Measurements from ENCODE around the gene ZNF653.
A peak's percentile ranks its signal among the peaks of the same experiment; 100 is the strongest.
"Not testable (repeated sequence)": the region's sequence is repeated elsewhere in the genome, so short reads cannot be mapped to it uniquely, and the experiment has no call there.

Gene ZNF653

GRCh38 chr19:11458236-11458900, 47.3 kb downstream of the ZNF653 start:
- no peak for TF ChIP-seq CTCF (conservative IDR thresholded peaks at IDR 0.05; ENCODE audit: low read depth, low read length)
- no peak for DNase-seq (ENCODE audit: low read depth)

GRCh38 chr19:11457831-11458230, 47.8 kb downstream of the ZNF653 start:
- H3K4me3 ChIP-seq (ENCODE audit: low read depth, low read length) = no peak overlapping the region
- DNase-seq (ENCODE audit: low read depth) = no peak
- no peak for TF ChIP-seq CTCF (conservative IDR thresholded peaks at IDR 0.05; ENCODE audit: low read depth, low read length)

More at GRCh38 chr19:11458236-11458900, 47.3 kb downstream of the ZNF653 start:
- H3K4me3 ChIP-seq (ENCODE audit: low read depth, low read length) = no peak overlapping the region

DNA sequence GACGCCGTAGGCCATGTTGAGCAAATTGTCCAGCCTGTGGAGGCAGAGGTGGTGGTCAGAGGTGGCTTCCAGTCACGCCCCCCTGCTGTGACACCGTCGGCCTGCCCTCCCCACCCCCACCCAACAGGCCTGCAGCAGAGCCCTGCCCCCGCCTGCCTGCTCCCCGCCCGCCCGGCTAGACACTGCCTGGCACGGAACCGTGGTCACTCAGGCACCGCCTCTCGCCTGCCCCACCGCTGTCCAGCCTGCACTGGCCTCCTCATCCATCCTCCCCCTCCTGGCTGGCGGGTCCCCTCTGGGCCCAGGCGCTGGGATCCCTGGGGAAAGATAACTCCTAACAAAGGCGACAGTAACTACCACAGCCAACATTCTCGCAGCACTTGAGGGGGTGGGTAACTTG, 48.5 kb downstream of the ZNF653 start:
- TF ChIP-seq CTCF (conservative IDR thresholded peaks at IDR 0.05; ENCODE audit: low read depth, low read length) = no peak
- peak; percentile 15 for DNase-seq (ENCODE audit: low read depth)

GRCh38 chr19:11456659-11457058, 49.0 kb downstream of the ZNF653 start:
- no peak for TF ChIP-seq CTCF (conservative IDR thresholded peaks at IDR 0.05; ENCODE audit: low read depth, low read length)
- no peak overlapping the region for H3K4me3 ChIP-seq (ENCODE audit: low read depth, low read length)
- DNase-seq (ENCODE audit: low read depth) = no peak

More for the DNA sequence above, 48.5 kb downstream of the ZNF653 start:
- H3K4me3 ChIP-seq (ENCODE audit: low read depth, low read length) = no peak overlapping the region

DNA sequence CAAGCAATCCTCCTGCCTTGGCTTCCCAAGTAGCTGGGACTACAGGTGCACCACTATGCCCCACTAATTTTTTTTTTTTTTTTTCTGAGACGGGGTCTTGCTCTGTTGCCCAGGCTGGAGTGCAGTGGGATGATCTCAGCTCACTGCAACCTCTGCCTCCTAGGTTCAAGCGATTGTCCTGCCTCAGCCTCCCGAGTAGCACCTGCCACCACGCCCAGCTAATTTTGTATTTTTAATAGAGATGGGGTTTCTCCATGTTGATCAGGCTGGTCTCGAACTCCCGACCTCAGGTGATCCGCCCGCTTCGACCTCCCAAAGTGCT, 50.4 kb downstream of the ZNF653 start:
- not testable (repeated sequence) for DNase-seq (ENCODE audit: low read depth); H3K4me3 ChIP-seq (ENCODE audit: low read depth, low read length)

DNA sequence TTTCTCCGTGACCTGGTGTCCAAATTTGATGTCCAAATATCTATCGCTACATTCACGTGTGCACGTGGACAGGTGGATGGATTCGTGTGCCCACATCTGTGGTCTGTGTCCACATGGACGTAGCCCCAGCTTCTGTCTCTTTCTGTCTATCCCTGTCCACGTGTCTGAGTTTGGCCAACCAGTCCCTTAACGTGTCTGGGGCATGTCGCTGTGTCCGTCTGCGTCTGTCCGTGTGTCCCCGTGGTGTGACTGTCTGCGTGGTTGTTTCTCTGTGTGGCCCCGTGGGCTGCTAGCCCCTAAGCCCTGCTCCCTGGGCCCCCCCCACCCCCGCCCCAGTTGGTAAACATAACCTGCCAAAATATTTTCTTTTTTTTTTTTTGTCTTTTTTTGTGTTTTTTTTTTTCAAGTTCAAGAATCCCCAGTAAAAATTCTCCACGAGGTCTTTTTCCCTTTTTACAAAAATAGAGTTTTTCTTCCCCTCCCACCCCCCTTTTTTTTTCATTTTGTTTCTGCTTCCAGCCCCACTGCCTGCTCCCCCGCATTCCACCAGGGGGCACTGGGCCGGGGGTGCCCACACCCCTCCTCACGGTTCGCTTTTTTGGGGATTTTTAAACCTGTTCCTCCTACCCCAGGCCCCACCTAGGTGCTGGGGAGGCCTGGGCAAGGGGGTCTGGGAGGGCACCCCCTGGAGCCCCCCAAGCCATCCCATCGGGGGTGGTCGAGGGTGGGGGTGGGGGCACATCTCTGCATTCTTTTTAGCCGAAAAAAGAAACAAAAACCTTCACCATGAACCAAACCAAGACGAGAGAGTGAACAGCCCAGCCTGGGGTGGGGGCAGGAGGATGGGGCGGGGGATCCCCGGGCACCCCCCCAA, 51.9 kb downstream of the ZNF653 start:
- TF ChIP-seq CTCF (conservative IDR thresholded peaks at IDR 0.05; ENCODE audit: low read depth, low read length) = peak; percentile 50
- no peak for DNase-seq (ENCODE audit: low read depth)
- no peak overlapping the region for H3K4me3 ChIP-seq (ENCODE audit: low read depth, low read length)

- TF ChIP-seq CTCF (conservative IDR thresholded peaks at IDR 0.05; ENCODE audit: low read depth, low read length) = peak; percentile 39
- DNase-seq (ENCODE audit: low read depth) = peak; percentile 25
These were observed 52.9 kb downstream of the ZNF653 start for GRCh38 chr19:11452620-11453310.

More at GRCh38 chr19:11452620-11453310, 52.9 kb downstream of the ZNF653 start:
- H3K4me3 ChIP-seq (ENCODE audit: low read depth, low read length) = no peak overlapping the region

Data from choroid plexus epithelial cell (primary cell).